Vagina (tissue), 2 donors: ENCODE results near the gene RABGGTA. TPM values are rescaled to one million over a fixed set of nuclear protein-coding genes. Genes with fewer than 3 reads are reported as not detected.

Experiments used
- DNase-seq, 2 donors: peaks; one replicate each; pipeline ENCODE4 v3.0.0-alpha.2; 2017; ENCODE audit errors: extremely low spot score in 2 of 2
- H3K27ac ChIP-seq: fragments of 200-600 bp; sonication (generic); one replicate; pipeline ENCODE4 v1.5.1; 2019
- H3K27me3 ChIP-seq: fragments of 200-600 bp; sonication (generic); one replicate; pipeline ENCODE4 v1.5.1; 2019
- H3K36me3 ChIP-seq, 2 donors: fragments of 200-600 bp; sonication (generic); one replicate each; pipeline ENCODE4 v1.5.1; 2017 to 2019
- H3K4me1 ChIP-seq: fragments of 200-600 bp; sonication (generic); one replicate; pipeline ENCODE4 v1.5.1; 2019
- H3K4me3 ChIP-seq, 2 donors: fragments of 200-600 bp; sonication (generic); 1 replicate in 1 of 2; 2 replicates in 1 of 2; pipeline ENCODE4 v1.5.1; 2016 to 2019
- H3K9me3 ChIP-seq: fragments of 200-600 bp; sonication (generic); one replicate; pipeline ENCODE4 v1.5.1; 2019
- CTCF ChIP-seq, 3 experiments: fragments of 450-650 bp in 2 of 3; fragments of 200-600 bp in 1 of 3; sonication (generic) in 1 of 3; IDR thresholded peaks; one replicate each; pipeline ENCODE4 v1.5.1; 2017 to 2019; ENCODE audit warnings: antibody characterized with exemption in 3 of 3, mild to moderate bottlenecking in 2 of 3, moderate library complexity in 2 of 3
- POLR2A ChIP-seq, 2 donors: fragments of 450-650 bp; IDR thresholded peaks; one replicate each; pipeline ENCODE4 v1.6.1; 2017; ENCODE audit warnings: antibody characterized with exemption in 2 of 2, mild to moderate bottlenecking in 2 of 2, moderate library complexity in 2 of 2
- POLR2AphosphoS5 ChIP-seq, 2 donors: sonication (generic); formaldehyde crosslinking; IDR thresholded peaks; one replicate each; pipeline ENCODE4 v1.9.0; 2017; ENCODE audit warnings: antibody characterized with exemption in 2 of 2, mild to moderate bottlenecking in 2 of 2, low read depth in 1 of 2; ENCODE audit not compliant: insufficient read depth in 1 of 2
- intact Hi-C: fragments of 100-400 bp; cut with DNase I; formaldehyde crosslinking; loops from one replicate; pipeline ENCODE4 v1.15.1; 2023
- total RNA-seq: library from RNA; depleted of rRNA; stranded (reverse); fragments of >200 nt; gene quantifications from one replicate; pipeline ENCODE4 v1.2.3, GENCODE V29; 2016

Gene RABGGTA
- total RNA-seq, 1 donor from 2014 or later: 43.5 TPM

- Histone ChIP-seq H3K9me3 (no peaks in the 10 kb centered on the region), H3K4me1 (peaks cover 38% of the 10 kb centered on the region), H3K27ac (peak overlapping the region; percentile 82), H3K4me3 (peak overlapping the region; percentile 68 to 76), H3K27me3 (no peaks in the 10 kb centered on the region), H3K36me3 (peaks cover 0 to 27% of the 10 kb centered on the region in 2 donors)
- intact Hi-C loops: no loop called here
- TF ChIP-seq POLR2A (IDR thresholded peaks at IDR 0.05) (no peak), CTCF (IDR thresholded peaks at IDR 0.05) (no peak), POLR2AphosphoS5 (IDR thresholded peaks at IDR 0.05; ENCODE audit: insufficient read depth in 1 of 2, low read depth in 1 of 2) (no peak)
- DNase-seq: no peak
These were observed 37.9 kb downstream of the RABGGTA start for GRCh38 chr14:24233538-24233866.

- H3K4me1 ChIP-seq: peaks cover 34% of the 10 kb centered on the region
- peak within 1 kb of the TSS; percentile 82 for H3K27ac ChIP-seq
- no peaks in the 10 kb centered on the region for H3K9me3 ChIP-seq
- intact Hi-C loops: no loop called here
- peak within 1 kb of the TSS; percentile 68 to 76 for H3K4me3 ChIP-seq
- TF ChIP-seq CTCF (IDR thresholded peaks at IDR 0.05): no peak
- TF ChIP-seq POLR2AphosphoS5 (IDR thresholded peaks at IDR 0.05; ENCODE audit: insufficient read depth in 1 of 2, low read depth in 1 of 2): peak; percentile 6 to 87
- no peak for TF ChIP-seq POLR2A (IDR thresholded peaks at IDR 0.05)
- H3K36me3 ChIP-seq: peaks cover 0 to 24% of the 10 kb centered on the region in 2 donors
- H3K27me3 ChIP-seq: no peaks in the 10 kb centered on the region
- DNase-seq: no peak
These were observed 38.5 kb downstream of the RABGGTA start, which contains the start of gene GMPR2 for GRCh38 chr14:24232645-24233537. Gene GMPR2, plus strand, starts transcription at chr14:24232929. Its CDS starts 325 bp downstream, at chr14:24233254.

- intact Hi-C loops: no loop called here
- Histone ChIP-seq H3K9me3 (no peaks in the 10 kb centered on the region), H3K4me3 (peak within 1 kb of the TSS; percentile 68 to 76), H3K27ac (peak within 1 kb of the TSS; percentile 82), H3K4me1 (peaks cover 34% of the 10 kb centered on the region), H3K27me3 (no peaks in the 10 kb centered on the region), H3K36me3 (peaks cover 0 to 18% of the 10 kb centered on the region in 2 donors)
- DNase-seq: peak in 1 of 2 donors; percentile 98
- TF ChIP-seq POLR2A (IDR thresholded peaks at IDR 0.05): peak in 1 of 2 donors; percentile 47
- TF ChIP-seq POLR2AphosphoS5 (IDR thresholded peaks at IDR 0.05; ENCODE audit: insufficient read depth in 1 of 2, low read depth in 1 of 2): peak; percentile 81
- TF ChIP-seq CTCF (IDR thresholded peaks at IDR 0.05): no peak
These were observed 39.2 kb downstream of the RABGGTA start, which contains the start of gene NEDD8 for GRCh38 chr14:24232121-24232644. Gene NEDD8, minus strand, starts transcription at chr14:24232367. Its CDS starts 100 bp downstream, at chr14:24232267.

GRCh38 chr14:24231263-24232120, 39.9 kb downstream of the RABGGTA start:
- intact Hi-C loops: no loop called here
- TF ChIP-seq POLR2A (IDR thresholded peaks at IDR 0.05): no peak
- TF ChIP-seq POLR2AphosphoS5 (IDR thresholded peaks at IDR 0.05; ENCODE audit: insufficient read depth in 1 of 2, low read depth in 1 of 2): no peak
- TF ChIP-seq CTCF (IDR thresholded peaks at IDR 0.05): no peak
- H3K36me3 ChIP-seq: peaks cover 0 to 11% of the 10 kb centered on the region in 2 donors
- no peaks in the 10 kb centered on the region for H3K9me3 ChIP-seq
- DNase-seq: no peak
- H3K4me1 ChIP-seq: peaks cover 34% of the 10 kb centered on the region
- peak overlapping the region; percentile 82 for H3K27ac ChIP-seq
- H3K27me3 ChIP-seq: no peaks in the 10 kb centered on the region
- peak overlapping the region; percentile 68 to 76 for H3K4me3 ChIP-seq
